Bronchial smooth muscle cell (primary cell): ENCODE results near the gene GHITM. TPM values are rescaled to one million over a fixed set of nuclear protein-coding genes. Genes with fewer than 3 reads are reported as not detected.

Experiments used
- total RNA-seq: library from RNA; depleted of rRNA; stranded (reverse); fragments of >200 nt; gene quantifications from 2 replicates; pipeline ENCODE4 v1.2.1, GENCODE V29; 2014

GHITM gene, protein sequence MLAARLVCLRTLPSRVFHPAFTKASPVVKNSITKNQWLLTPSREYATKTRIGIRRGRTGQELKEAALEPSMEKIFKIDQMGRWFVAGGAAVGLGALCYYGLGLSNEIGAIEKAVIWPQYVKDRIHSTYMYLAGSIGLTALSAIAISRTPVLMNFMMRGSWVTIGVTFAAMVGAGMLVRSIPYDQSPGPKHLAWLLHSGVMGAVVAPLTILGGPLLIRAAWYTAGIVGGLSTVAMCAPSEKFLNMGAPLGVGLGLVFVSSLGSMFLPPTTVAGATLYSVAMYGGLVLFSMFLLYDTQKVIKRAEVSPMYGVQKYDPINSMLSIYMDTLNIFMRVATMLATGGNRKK
- total RNA-seq = 153 and 181 TPM in 2 replicates

DNA sequence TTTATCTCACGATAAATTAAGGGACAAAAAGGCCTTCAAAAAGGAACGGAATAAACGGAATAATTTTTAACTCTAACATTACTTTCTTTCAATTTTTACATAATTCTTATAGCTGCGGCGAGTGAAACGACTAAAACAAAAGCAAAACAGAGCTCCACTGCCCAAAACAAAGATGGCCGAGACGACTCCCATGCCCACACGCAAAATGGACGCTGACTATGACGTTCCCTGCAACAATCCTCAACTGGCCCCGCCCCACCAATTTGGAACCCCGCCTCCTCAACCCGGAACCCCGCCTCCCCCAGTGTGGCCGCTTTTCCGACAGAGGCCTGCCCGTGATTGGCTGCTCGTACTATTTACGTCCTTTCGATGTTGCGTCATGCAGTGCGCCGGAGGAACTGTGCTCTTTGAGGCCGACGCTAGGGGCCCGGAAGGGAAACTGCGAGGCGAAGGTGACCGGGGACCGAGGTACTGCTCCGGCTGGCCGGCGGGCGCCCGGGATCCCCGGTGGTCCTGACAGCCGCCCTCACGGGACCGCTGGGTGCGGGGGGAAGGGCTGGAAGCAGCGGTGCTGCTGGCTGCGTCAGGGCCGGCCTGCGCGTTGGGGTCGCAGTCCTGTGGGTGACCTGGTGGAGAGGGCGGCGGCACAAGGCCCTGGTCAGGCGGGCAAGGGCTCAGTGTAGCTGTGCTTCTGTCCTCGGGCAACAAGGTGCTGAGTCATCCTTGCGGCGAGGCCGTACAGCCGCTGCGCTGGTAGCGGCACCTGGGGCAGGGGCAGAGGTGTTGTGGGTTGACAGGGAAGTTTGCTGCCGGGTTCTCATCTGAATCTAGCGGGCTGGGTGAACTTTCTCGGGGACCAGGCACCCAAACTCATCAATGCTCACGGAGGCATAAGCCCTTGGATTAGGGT lies at the start of gene GHITM:
Gene GHITM, plus strand, starts transcription at position 384 of the 910 bp plus-strand sequence. CDS start 1,992 bp downstream, outside the sequence.

DNA sequence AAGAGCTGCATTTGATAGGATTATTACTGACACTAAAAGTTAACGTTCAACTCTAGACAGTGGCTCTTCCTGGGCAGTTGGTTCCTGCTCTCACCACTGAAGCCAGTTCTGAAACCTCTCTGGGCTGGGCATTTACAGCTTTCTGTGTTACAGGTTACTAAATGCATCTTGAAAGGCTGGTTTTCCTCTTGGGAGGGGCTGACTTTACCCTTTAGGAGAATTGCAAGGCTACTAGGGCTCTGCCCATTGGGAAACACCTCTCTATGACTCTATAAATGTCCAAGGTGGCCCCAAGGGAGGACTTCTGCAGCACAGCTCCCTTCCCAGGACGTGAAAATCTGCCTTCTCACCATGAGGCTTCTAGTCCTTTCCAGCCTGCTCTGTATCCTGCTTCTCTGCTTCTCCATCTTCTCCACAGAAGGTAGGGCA lies 34.2 kb downstream of the GHITM start, which contains the start of gene GPR15LG:
Gene GPR15LG, plus strand, starts transcription at position 301 of the 429 bp plus-strand sequence. Its CDS starts 51 bp downstream, at position 352.

DNA sequence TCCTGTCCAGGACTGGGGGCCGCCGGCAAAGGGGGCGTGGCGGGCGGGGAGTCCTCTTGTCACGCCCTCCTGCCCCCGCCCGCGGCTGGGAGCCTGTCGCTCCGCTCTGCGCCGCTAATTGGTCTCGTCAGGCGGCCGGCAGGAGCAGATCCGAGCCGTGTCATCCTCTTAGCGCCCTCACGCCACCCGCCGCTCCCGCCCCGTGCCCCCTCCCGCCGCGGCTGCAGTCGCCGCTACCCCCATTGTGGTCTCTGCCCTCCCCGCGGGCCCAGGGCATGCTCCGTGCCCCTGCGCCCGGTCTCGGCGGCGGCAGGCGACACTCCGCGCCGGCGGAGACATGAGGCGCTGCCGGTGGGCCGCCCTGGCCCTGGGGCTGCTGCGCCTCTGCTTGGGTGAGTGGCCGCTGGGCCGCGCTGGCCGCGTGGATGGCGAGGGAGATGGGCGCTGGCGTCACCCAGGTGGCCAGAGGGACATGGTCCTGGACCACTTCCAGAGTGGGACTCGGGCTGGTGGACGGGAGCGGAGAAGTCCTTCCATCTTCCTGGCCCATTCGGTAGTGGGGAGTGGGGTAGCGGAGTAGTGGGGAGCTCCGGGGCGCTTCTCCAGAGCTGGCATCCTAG lies 55.2 kb downstream of the GHITM start, which contains the start of gene CDHR1:
Gene CDHR1, plus strand, starts transcription at position 114 of the 620 bp plus-strand sequence. Its CDS starts 224 bp downstream, at position 338.

Other genes starting within 250 kb of the GHITM start
- gene GPR15LG, start 34.3 kb downstream of the GHITM start, total RNA-seq = not detected in 2 replicates
- not detected in 2 replicates for gene CDHR1, start 55.0 kb downstream of the GHITM start, total RNA-seq
- gene LRIT2, start 86.0 kb downstream of the GHITM start, total RNA-seq = not detected in 2 replicates
- not detected in 2 replicates for gene LRIT1, start 102.0 kb downstream of the GHITM start, total RNA-seq
- not detected in 2 replicates for gene RGR, start 105.5 kb downstream of the GHITM start, total RNA-seq
- 19.4 and 23.1 TPM in 2 replicates for gene CCSER2, start 189.1 kb downstream of the GHITM start, total RNA-seq